ENCODE results near the gene WDR7.

WDR7 gene

GRCh38 chr18:56844556-56844955 lies 193.4 kb downstream of the WDR7 start:
- H3K4me2 ChIP-seq = no peak overlapping the region
- no peak overlapping the region for H3K9ac ChIP-seq
- H3K4me3 ChIP-seq = no peak overlapping the region
- H3K9me3 ChIP-seq (replicated peaks in 1 of 11) = peaks cover 0 to 17% (median 9%) of the 10 kb centered on the region in 11 experiments; a peak in 6 of 22 replicates
- H3K27ac ChIP-seq = no peak overlapping the region
- no peaks in the 10 kb centered on the region for H4K20me1 ChIP-seq
- H3K27me3 ChIP-seq = no peaks in the 10 kb centered on the region
- no peaks in the 10 kb centered on the region for H3K4me1 ChIP-seq
- H3K36me3 ChIP-seq = peaks cover 0 to 6% (median 0%) of the 10 kb centered on the region in 11 experiments; a peak in 3 of 22 replicates
- TF ChIP-seq Cebpa-rat (IDR thresholded peaks at IDR 0.05) = no peak

GRCh38 chr18:56851774-56852173 lies 200.6 kb downstream of the WDR7 start:
- Histone ChIP-seq H3K27me3 (no peaks in the 10 kb centered on the region), H3K27ac (no peak overlapping the region), H3K4me3 (no peak overlapping the region), H3K36me3 (peaks cover 0 to 15% (median 0%) of the 10 kb centered on the region in 11 experiments; a peak in 2 of 22 replicates), H3K9ac (no peak overlapping the region), H3K4me1 (peaks cover 0 to 13% (median 7%) of the 10 kb centered on the region in 10 experiments; a peak in 12 of 20 replicates), H3K9me3 (replicated peaks in 1 of 11) (peaks cover 0 to 16% (median 7%) of the 10 kb centered on the region in 11 experiments; a peak in 6 of 22 replicates), H4K20me1 (peaks cover 0 to 6% (median 0%) of the 10 kb centered on the region in 11 experiments; a peak in 2 of 22 replicates), H3K4me2 (peak overlapping the region in 4 of 11 experiments; percentile 16 to 47 (median 29); a peak in 4 of 22 replicates)
- no peak for TF ChIP-seq Cebpa-rat (IDR thresholded peaks at IDR 0.05)

GRCh38 chr18:56853961-56854360 lies 202.8 kb downstream of the WDR7 start:
- Histone ChIP-seq H3K27me3 (no peaks in the 10 kb centered on the region; a peak in 1 of 22 replicates), H3K27ac (no peak overlapping the region), H3K9me3 (replicated peaks in 1 of 11) (no peaks in the 10 kb centered on the region), H4K20me1 (peaks cover 0 to 6% (median 0%) of the 10 kb centered on the region in 11 experiments; a peak in 2 of 22 replicates), H3K36me3 (peaks cover 0 to 10% (median 0%) of the 10 kb centered on the region in 11 experiments; a peak in 2 of 22 replicates), H3K4me2 (no peak overlapping the region), H3K4me1 (peaks cover 0 to 13% (median 7%) of the 10 kb centered on the region in 10 experiments; a peak in 12 of 20 replicates), H3K4me3 (no peak overlapping the region), H3K9ac (no peak overlapping the region)
- TF ChIP-seq Cebpa-rat (IDR thresholded peaks at IDR 0.05) = no peak

- Histone ChIP-seq H3K36me3 (no peaks in the 10 kb centered on the region), H3K27me3 (no peaks in the 10 kb centered on the region; a peak in 1 of 22 replicates), H3K9ac (no peak overlapping the region), H3K4me2 (no peak overlapping the region), H3K9me3 (replicated peaks in 1 of 11) (no peaks in the 10 kb centered on the region), H3K27ac (no peak overlapping the region), H3K4me1 (no peaks in the 10 kb centered on the region), H4K20me1 (no peaks in the 10 kb centered on the region), H3K4me3 (no peak overlapping the region)
- no peak for TF ChIP-seq Cebpa-rat (IDR thresholded peaks at IDR 0.05)
These were observed 210.1 kb downstream of the WDR7 start for GRCh38 chr18:56861244-56861643.

- no peak overlapping the region for H3K4me3 ChIP-seq
- TF ChIP-seq Cebpa-rat (IDR thresholded peaks at IDR 0.05) = no peak
- H3K27me3 ChIP-seq = no peaks in the 10 kb centered on the region
- no peak overlapping the region for H3K9ac ChIP-seq
- H3K27ac ChIP-seq = peak overlapping the region in 3 of 11 experiments; percentile 17 to 33 (median 29); a peak in 2 of 22 replicates
- H3K4me2 ChIP-seq = peak overlapping the region in 2 of 11 experiments; percentile 36 to 38; a peak in 2 of 22 replicates
- H3K9me3 ChIP-seq (replicated peaks in 1 of 11) = no peaks in the 10 kb centered on the region
- no peaks in the 10 kb centered on the region for H3K36me3 ChIP-seq
- no peaks in the 10 kb centered on the region; a peak in 1 of 22 replicates for H4K20me1 ChIP-seq
- peaks cover 7 to 9% (median 7%) of the 10 kb centered on the region in 10 experiments; a peak in 19 of 20 replicates for H3K4me1 ChIP-seq
These were observed 218.1 kb downstream of the WDR7 start for GRCh38 chr18:56869189-56869777.

- Histone ChIP-seq H3K4me3 (no peak overlapping the region), H3K27ac (no peak overlapping the region), H3K9me3 (replicated peaks in 1 of 11) (no peaks in the 10 kb centered on the region), H3K9ac (no peak overlapping the region), H3K4me1 (peaks cover 7 to 9% (median 7%) of the 10 kb centered on the region in 10 experiments; a peak in 19 of 20 replicates), H3K27me3 (no peaks in the 10 kb centered on the region), H4K20me1 (no peaks in the 10 kb centered on the region; a peak in 1 of 22 replicates), H3K36me3 (no peaks in the 10 kb centered on the region), H3K4me2 (no peak overlapping the region)
- no peak for TF ChIP-seq Cebpa-rat (IDR thresholded peaks at IDR 0.05)
These were observed 219.8 kb downstream of the WDR7 start for GRCh38 chr18:56870982-56871381.

- H4K20me1 ChIP-seq = no peaks in the 10 kb centered on the region; a peak in 1 of 22 replicates
- no peaks in the 10 kb centered on the region for H3K9me3 ChIP-seq (replicated peaks in 1 of 11)
- H3K4me3 ChIP-seq = no peak overlapping the region
- no peak for TF ChIP-seq Cebpa-rat (IDR thresholded peaks at IDR 0.05)
- H3K4me2 ChIP-seq = no peak overlapping the region
- H3K4me1 ChIP-seq = peaks cover 7 to 9% (median 7%) of the 10 kb centered on the region in 10 experiments; a peak in 19 of 20 replicates
- H3K27me3 ChIP-seq = no peaks in the 10 kb centered on the region
- H3K27ac ChIP-seq = no peak overlapping the region
- no peaks in the 10 kb centered on the region for H3K36me3 ChIP-seq
- no peak overlapping the region for H3K9ac ChIP-seq
These were observed 221.0 kb downstream of the WDR7 start for GRCh38 chr18:56872140-56872539.

GRCh38 chr18:56873441-56874140 lies 222.4 kb downstream of the WDR7 start:
- H3K27ac ChIP-seq = no peak overlapping the region
- no peaks in the 10 kb centered on the region for H3K9me3 ChIP-seq (replicated peaks in 1 of 11)
- no peaks in the 10 kb centered on the region for H3K27me3 ChIP-seq
- H3K9ac ChIP-seq = no peak overlapping the region
- no peak for TF ChIP-seq Cebpa-rat (IDR thresholded peaks at IDR 0.05)
- no peaks in the 10 kb centered on the region; a peak in 1 of 22 replicates for H4K20me1 ChIP-seq
- no peak overlapping the region for H3K4me3 ChIP-seq
- H3K4me1 ChIP-seq = peaks cover 7 to 9% (median 7%) of the 10 kb centered on the region in 10 experiments; a peak in 19 of 20 replicates
- H3K4me2 ChIP-seq = peak overlapping the region in 9 of 11 experiments; percentile 10 to 51 (median 31); a peak in 12 of 22 replicates
- H3K36me3 ChIP-seq = no peaks in the 10 kb centered on the region

- no peaks in the 10 kb centered on the region; a peak in 1 of 22 replicates for H4K20me1 ChIP-seq
- H3K4me1 ChIP-seq = peaks cover 2 to 4% (median 3%) of the 10 kb centered on the region in 10 experiments; a peak in 19 of 20 replicates
- H3K27ac ChIP-seq = no peak overlapping the region
- H3K36me3 ChIP-seq = peaks cover 0 to 26% (median 0%) of the 10 kb centered on the region in 11 experiments; a peak in 4 of 22 replicates
- no peak for TF ChIP-seq Cebpa-rat (IDR thresholded peaks at IDR 0.05)
- no peak overlapping the region for H3K4me2 ChIP-seq
- H3K27me3 ChIP-seq = no peaks in the 10 kb centered on the region
- no peak overlapping the region for H3K9ac ChIP-seq
- peaks cover 0 to 8% (median 2%) of the 10 kb centered on the region in 11 experiments; a peak in 7 of 22 replicates for H3K9me3 ChIP-seq (replicated peaks in 1 of 11)
- no peak overlapping the region for H3K4me3 ChIP-seq
These were observed 227.6 kb downstream of the WDR7 start for GRCh38 chr18:56878711-56879110.

Measured in BLaER1 treated with 17β-estradiol and CSF1 and Interleukin-3, amounts not matched to agents 10 nM and 100 nM (cell line).